ENCODE results near the gene CD274.
A peak's percentile ranks its signal among the peaks of the same experiment; 100 is the strongest.
"Not testable (repeated sequence)": the region's sequence is repeated elsewhere in the genome, so short reads cannot be mapped to it uniquely, and the experiment has no call there.

The CD274 gene

GRCh38 chr9:5450359-5451091 is at the start of gene CD274:
TSS of gene CD274 (plus strand) at chr9:5450542. CDS start at chr9:5456114, 5,572 bp downstream.
- peak; percentile 93 for DNase-seq (ENCODE audit: low spot score)

- DNase-seq (ENCODE audit: low spot score), result no peak
These were observed 48.1 kb upstream of the CD274 start for GRCh38 chr9:5402217-5402616.

- no peak for DNase-seq (ENCODE audit: low spot score)
These were observed 41.7 kb upstream of the CD274 start for GRCh38 chr9:5408596-5408995.

- DNase-seq (ENCODE audit: low spot score), result no peak
These were observed 33.4 kb upstream of the CD274 start for GRCh38 chr9:5416953-5417352.

- DNase-seq (ENCODE audit: low spot score), result no peak
These were observed 31.9 kb upstream of the CD274 start for GRCh38 chr9:5418481-5418880.

GRCh38 chr9:5419987-5420386 is 30.4 kb upstream of the CD274 start:
- DNase-seq (ENCODE audit: low spot score), result no peak

GRCh38 chr9:5421163-5421562 is 29.2 kb upstream of the CD274 start:
- DNase-seq (ENCODE audit: low spot score), result no peak

GRCh38 chr9:5422276-5422675 is 28.1 kb upstream of the CD274 start:
- no peak for DNase-seq (ENCODE audit: low spot score)

GRCh38 chr9:5425006-5425628 is 25.2 kb upstream of the CD274 start:
- DNase-seq (ENCODE audit: low spot score), result no peak

GRCh38 chr9:5427005-5427404 is 23.3 kb upstream of the CD274 start:
- no peak for DNase-seq (ENCODE audit: low spot score)

- DNase-seq (ENCODE audit: low spot score), result no peak
These were observed 22.2 kb upstream of the CD274 start for GRCh38 chr9:5428172-5428571.

- DNase-seq (ENCODE audit: low spot score), result no peak
These were observed 21.4 kb upstream of the CD274 start for GRCh38 chr9:5428794-5429528.

GRCh38 chr9:5429873-5430564 is 20.3 kb upstream of the CD274 start:
- no peak for DNase-seq (ENCODE audit: low spot score)

- no peak for DNase-seq (ENCODE audit: low spot score)
These were observed 19.4 kb upstream of the CD274 start for GRCh38 chr9:5430912-5431311.

GRCh38 chr9:5432890-5433289 is 17.5 kb upstream of the CD274 start:
- DNase-seq (ENCODE audit: low spot score), result not testable (repeated sequence)

- not testable (repeated sequence) for DNase-seq (ENCODE audit: low spot score)
These were observed 17.0 kb upstream of the CD274 start for GRCh38 chr9:5433328-5433727.

GRCh38 chr9:5433841-5434810 is 16.2 kb upstream of the CD274 start:
- not testable (repeated sequence) for DNase-seq (ENCODE audit: low spot score)

GRCh38 chr9:5435912-5436311 is 14.4 kb upstream of the CD274 start:
- no peak for DNase-seq (ENCODE audit: low spot score)

- DNase-seq (ENCODE audit: low spot score), result no peak
These were observed 13.9 kb upstream of the CD274 start for GRCh38 chr9:5436441-5436840.

- DNase-seq (ENCODE audit: low spot score), result peak; percentile 95
These were observed 12.8 kb upstream of the CD274 start, which contains the start of gene PLGRKT for GRCh38 chr9:5437254-5438216. TSS of gene PLGRKT (minus strand) at chr9:5437925. CDS start at chr9:5431977, 5,948 bp downstream.
